Measurements from ENCODE around the gene NOS3. TPM values are rescaled to one million over a fixed set of nuclear protein-coding genes. Genes with fewer than 3 reads are reported as not detected.

The NOS3 gene
- total and polyA plus RNA-seq, 2 donors (not counting 3 experiments of a cell fraction or from before 2014, with no cell fraction given): 82.8 to 95.1 TPM

DNA sequence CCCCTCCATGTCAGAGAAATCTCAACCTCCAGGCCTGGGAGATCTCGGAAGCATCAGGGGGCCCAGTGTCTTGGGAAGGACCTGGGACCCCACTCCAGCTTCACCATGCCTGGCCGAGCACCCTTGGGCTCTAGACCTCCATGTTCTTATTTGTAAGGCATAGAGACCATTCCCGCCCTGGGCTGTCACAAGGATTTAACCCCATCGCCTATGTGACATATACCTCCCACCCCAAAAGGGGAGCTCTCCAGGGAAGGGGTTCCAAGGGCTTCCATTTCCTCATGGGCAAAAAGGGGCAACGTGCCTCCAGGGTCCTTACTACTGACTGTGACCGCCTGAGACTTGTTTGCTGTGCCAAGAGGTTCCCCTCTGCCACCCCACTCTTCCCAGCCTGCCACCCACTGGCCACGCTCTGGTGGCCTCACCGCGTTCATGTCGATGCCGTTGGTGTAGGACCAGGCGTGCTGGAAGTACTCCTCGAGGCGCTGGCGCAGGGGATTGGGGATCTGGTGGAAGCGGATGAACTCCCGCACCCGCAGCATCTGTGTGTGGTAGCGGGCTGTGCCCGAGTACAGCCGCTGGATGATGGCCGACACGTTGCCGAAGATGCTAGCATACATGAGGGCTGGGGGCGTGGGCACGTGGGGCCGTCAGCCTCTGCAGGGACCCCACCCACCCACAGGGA, 40.2 kb upstream of the NOS3 start:
- POLR2A ChIA-PET: no interaction called here
- H3K79me2 ChIP-seq (ENCODE audit: control insufficient read depth, insufficient read depth, low read length): no peaks in the 10 kb centered on the region
- H3K4me3 ChIP-seq (replicated peaks in 1 of 3; ENCODE audit: insufficient read depth in 1 of 3, low read depth in 1 of 3, low read length in 3 of 3): no peak overlapping the region
- no peak overlapping the region for H3K27ac ChIP-seq (ENCODE audit: insufficient read depth, low read depth, low read length)
- DNase-seq (ENCODE audit: low read depth, low spot score) (no peak), FAIRE-seq (no peak)
- TF ChIP-seq POLR2AphosphoS5 (IDR thresholded peaks at IDR 0.05; ENCODE audit: insufficient read depth, low read depth, low read length) (no peak), POLR2A (IDR thresholded peaks at IDR 0.05; ENCODE audit: low read depth, low read length) (no peak)
- H4K20me1 ChIP-seq (replicated peaks; ENCODE audit: control insufficient read depth, extremely low read depth, insufficient read depth, low read length): no peaks in the 10 kb centered on the region
- BruUV-seq (replicated peaks): no TSS peak
- no peak overlapping the region for H3K9ac ChIP-seq (replicated peaks; ENCODE audit: extremely low read depth, insufficient read depth, low read length)
- H2AFZ ChIP-seq (ENCODE audit: low read depth, low read length): no peak overlapping the region
- no peaks in the 10 kb centered on the region for H3K9me3 ChIP-seq (replicated peaks; ENCODE audit: control insufficient read depth, insufficient read depth, low read length)
- CTCF ChIA-PET: interaction anchor here (1.1 kb wide), 1 partner anchor 12 kb away, joined by 5 read pairs; no protein-coding TSS in a partner anchor
- H3K27me3 ChIP-seq (ENCODE audit: control insufficient read depth in 2 of 2, insufficient read depth in 2 of 2, low read length in 2 of 2): peaks cover 7 to 13% of the 10 kb centered on the region in 2 experiments
- no peaks in the 10 kb centered on the region for H3K9me1 ChIP-seq (replicated peaks; ENCODE audit: control insufficient read depth, extremely low read depth, insufficient read depth, low read length)
- no peaks in the 10 kb centered on the region for H3K36me3 ChIP-seq (ENCODE audit: control insufficient read depth in 2 of 2, extremely low read depth in 1 of 2, insufficient read depth in 2 of 2, low read length in 2 of 2)
- intact Hi-C loops (cut with micrococcal nuclease): no loop called here
- dilution Hi-C loops (cut with MboI; ENCODE audit: extremely low pct_ligation_motif_present, low sequenced_read_pairs): no loop called here
- no peak overlapping the region for H3K4me2 ChIP-seq (ENCODE audit: insufficient read depth, low read length)
- no peaks in the 10 kb centered on the region for H3K4me1 ChIP-seq (ENCODE audit: control insufficient read depth, extremely low read depth, insufficient read depth, low read length)

DNA sequence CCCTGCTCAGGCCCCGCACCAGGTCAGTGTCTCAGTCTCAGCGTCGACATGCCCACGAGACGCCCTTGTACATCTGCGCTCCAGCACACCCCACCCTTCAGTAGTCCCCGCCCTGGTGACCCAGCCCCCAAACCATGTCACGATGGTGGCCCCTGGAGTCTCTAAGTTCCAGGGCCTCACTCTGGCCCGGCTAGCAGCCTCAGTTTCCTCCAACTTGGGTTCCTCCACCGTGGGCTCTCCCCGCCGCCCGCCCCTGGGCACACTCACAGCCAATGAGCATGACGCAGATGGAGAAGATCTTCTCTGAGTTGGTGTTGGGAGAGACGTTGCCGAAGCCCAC, 39.7 kb upstream of the NOS3 start:
- no peak overlapping the region for H3K27ac ChIP-seq (ENCODE audit: insufficient read depth, low read depth, low read length)
- H3K9me3 ChIP-seq (replicated peaks; ENCODE audit: control insufficient read depth, insufficient read depth, low read length): no peaks in the 10 kb centered on the region
- H3K4me2 ChIP-seq (ENCODE audit: insufficient read depth, low read length): no peak overlapping the region
- ChIA-PET POLR2A (no interaction called here), CTCF (no interaction called here)
- intact Hi-C loops (cut with micrococcal nuclease) (no loop called here), dilution Hi-C loops (cut with MboI; ENCODE audit: extremely low pct_ligation_motif_present, low sequenced_read_pairs) (no loop called here)
- TF ChIP-seq, protein P1, sequence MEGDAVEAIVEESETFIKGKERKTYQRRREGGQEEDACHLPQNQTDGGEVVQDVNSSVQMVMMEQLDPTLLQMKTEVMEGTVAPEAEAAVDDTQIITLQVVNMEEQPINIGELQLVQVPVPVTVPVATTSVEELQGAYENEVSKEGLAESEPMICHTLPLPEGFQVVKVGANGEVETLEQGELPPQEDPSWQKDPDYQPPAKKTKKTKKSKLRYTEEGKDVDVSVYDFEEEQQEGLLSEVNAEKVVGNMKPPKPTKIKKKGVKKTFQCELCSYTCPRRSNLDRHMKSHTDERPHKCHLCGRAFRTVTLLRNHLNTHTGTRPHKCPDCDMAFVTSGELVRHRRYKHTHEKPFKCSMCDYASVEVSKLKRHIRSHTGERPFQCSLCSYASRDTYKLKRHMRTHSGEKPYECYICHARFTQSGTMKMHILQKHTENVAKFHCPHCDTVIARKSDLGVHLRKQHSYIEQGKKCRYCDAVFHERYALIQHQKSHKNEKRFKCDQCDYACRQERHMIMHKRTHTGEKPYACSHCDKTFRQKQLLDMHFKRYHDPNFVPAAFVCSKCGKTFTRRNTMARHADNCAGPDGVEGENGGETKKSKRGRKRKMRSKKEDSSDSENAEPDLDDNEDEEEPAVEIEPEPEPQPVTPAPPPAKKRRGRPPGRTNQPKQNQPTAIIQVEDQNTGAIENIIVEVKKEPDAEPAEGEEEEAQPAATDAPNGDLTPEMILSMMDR (IDR thresholded peaks at IDR 0.05; ENCODE audit: extremely low read depth in 1 of 2, insufficient read depth in 1 of 2, low read depth in 1 of 2, low read length in 2 of 2): no peak
- no peak for TF ChIP-seq POLR2A (IDR thresholded peaks at IDR 0.05; ENCODE audit: low read depth, low read length)
- no peak for TF ChIP-seq POLR2AphosphoS5 (IDR thresholded peaks at IDR 0.05; ENCODE audit: insufficient read depth, low read depth, low read length)
- TF ChIP-seq FOS (IDR thresholded peaks at IDR 0.05; ENCODE audit: borderline replicate concordance, insufficient read depth, low read length): no peak
- TF ChIP-seq JUN (IDR thresholded peaks at IDR 0.05; ENCODE audit: borderline replicate concordance, insufficient read depth, insufficient read length, low read depth): no peak
- no peak for TF ChIP-seq GATA2 (IDR thresholded peaks at IDR 0.05; ENCODE audit: insufficient read depth, insufficient read length, low read depth, low read length)
- TF ChIP-seq, protein P2, sequence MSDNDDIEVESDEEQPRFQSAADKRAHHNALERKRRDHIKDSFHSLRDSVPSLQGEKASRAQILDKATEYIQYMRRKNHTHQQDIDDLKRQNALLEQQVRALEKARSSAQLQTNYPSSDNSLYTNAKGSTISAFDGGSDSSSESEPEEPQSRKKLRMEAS (IDR thresholded peaks at IDR 0.05; ENCODE audit: insufficient read depth, insufficient read length): no peak
- TF ChIP-seq EZH2 (IDR thresholded peaks at IDR 0.05; ENCODE audit: borderline replicate concordance, low read depth, low read length, severe bottlenecking): no peak
- TF ChIP-seq MYC (IDR thresholded peaks at IDR 0.05; ENCODE audit: low read depth, low read length): no peak
- no peak for DNase-seq (ENCODE audit: low read depth, low spot score)
- no peak overlapping the region for H3K4me3 ChIP-seq (replicated peaks in 1 of 3; ENCODE audit: insufficient read depth in 1 of 3, low read depth in 1 of 3, low read length in 3 of 3)
- H3K4me1 ChIP-seq (ENCODE audit: control insufficient read depth, extremely low read depth, insufficient read depth, low read length): no peaks in the 10 kb centered on the region
- no TSS peak for BruUV-seq (replicated peaks)
- no peaks in the 10 kb centered on the region for H3K79me2 ChIP-seq (ENCODE audit: control insufficient read depth, insufficient read depth, low read length)
- no peaks in the 10 kb centered on the region for H4K20me1 ChIP-seq (replicated peaks; ENCODE audit: control insufficient read depth, extremely low read depth, insufficient read depth, low read length)
- H3K36me3 ChIP-seq (ENCODE audit: control insufficient read depth in 2 of 2, extremely low read depth in 1 of 2, insufficient read depth in 2 of 2, low read length in 2 of 2): no peaks in the 10 kb centered on the region
- FAIRE-seq: no peak
- no peak overlapping the region for H2AFZ ChIP-seq (ENCODE audit: low read depth, low read length)
- H3K27me3 ChIP-seq (ENCODE audit: control insufficient read depth in 2 of 2, insufficient read depth in 2 of 2, low read length in 2 of 2): peaks cover 5 to 16% of the 10 kb centered on the region in 2 experiments
- H3K9me1 ChIP-seq (replicated peaks; ENCODE audit: control insufficient read depth, extremely low read depth, insufficient read depth, low read length): no peaks in the 10 kb centered on the region
- H3K9ac ChIP-seq (replicated peaks; ENCODE audit: extremely low read depth, insufficient read depth, low read length): no peak overlapping the region
